HG03354 (cell line): ENCODE data around the gene CDK2.
A peak's percentile ranks its signal among the peaks of the same experiment; 100 is the strongest.
"Not testable (repeated sequence)": the region's sequence is repeated elsewhere in the genome, so short reads cannot be mapped to it uniquely, and the experiment has no call there.

Experiments used
- ATAC-seq: cut with Tn5 transposase; IDR thresholded peaks from one replicate; pipeline ENCODE4 v1.9.1; 2021; ENCODE audit warnings: mild to moderate bottlenecking; ENCODE audit not compliant: unreplicated experiment, poor library complexity, severe bottlenecking

Gene CDK2

GRCh38 chr12:55966408-55967281 lies at the start of gene CDK2:
Gene CDK2 (plus strand): TSS chr12:55966830. CDS start chr12:55967009, 179 bp downstream.
- ATAC-seq, result peak; percentile 97

GRCh38 chr12:55919032-55919431 lies 47.6 kb upstream of the CDK2 start:
- ATAC-seq, result not testable (repeated sequence)

- ATAC-seq, result no peak
Measured at GRCh38 chr12:55922126-55922525, 44.5 kb upstream of the CDK2 start.

GRCh38 chr12:55923648-55924047 lies 43.0 kb upstream of the CDK2 start:
- ATAC-seq, result not testable (repeated sequence)

- ATAC-seq, result no peak
Measured at GRCh38 chr12:55925371-55925770, 41.3 kb upstream of the CDK2 start.

GRCh38 chr12:55925870-55926737 lies 40.5 kb upstream of the CDK2 start:
- ATAC-seq, result peak; percentile 1

- peak; percentile 50 for ATAC-seq
Measured at GRCh38 chr12:55926738-55927587, 39.7 kb upstream of the CDK2 start.

GRCh38 chr12:55927588-55928502 lies 38.8 kb upstream of the CDK2 start, which contains the start of gene PYM1:
Gene PYM1 (minus strand): TSS chr12:55927894. CDS start chr12:55927761, 133 bp downstream.
- ATAC-seq, result peak; percentile 35

- ATAC-seq, result peak; percentile 45
Measured at GRCh38 chr12:55929306-55929791, 37.3 kb upstream of the CDK2 start.

GRCh38 chr12:55930771-55931316 lies 35.8 kb upstream of the CDK2 start, which contains the start of gene DGKA:
Gene DGKA (plus strand): TSS chr12:55931162. CDS start chr12:55936504, 5,342 bp downstream.
- peak; percentile 20 for ATAC-seq

GRCh38 chr12:55931317-55931779 lies 35.3 kb upstream of the CDK2 start:
- ATAC-seq, result no peak

- no peak for ATAC-seq
Measured at GRCh38 chr12:55931780-55932550, 34.7 kb upstream of the CDK2 start.

GRCh38 chr12:55932551-55932910 lies 34.1 kb upstream of the CDK2 start:
- ATAC-seq, result no peak

GRCh38 chr12:55933169-55933798 lies 33.3 kb upstream of the CDK2 start:
- ATAC-seq, result no peak

- ATAC-seq, result no peak
Measured at GRCh38 chr12:55933799-55934742, 32.6 kb upstream of the CDK2 start.

GRCh38 chr12:55934773-55935172 lies 31.9 kb upstream of the CDK2 start:
- ATAC-seq, result no peak
